Measurements from ENCODE around the gene KLF14. TPM values are rescaled to one million over a fixed set of nuclear protein-coding genes. Genes with fewer than 3 reads are reported as not detected.

Gene KLF14
- total RNA-seq, 2 experiments from 2014 or later = not detected

DNA sequence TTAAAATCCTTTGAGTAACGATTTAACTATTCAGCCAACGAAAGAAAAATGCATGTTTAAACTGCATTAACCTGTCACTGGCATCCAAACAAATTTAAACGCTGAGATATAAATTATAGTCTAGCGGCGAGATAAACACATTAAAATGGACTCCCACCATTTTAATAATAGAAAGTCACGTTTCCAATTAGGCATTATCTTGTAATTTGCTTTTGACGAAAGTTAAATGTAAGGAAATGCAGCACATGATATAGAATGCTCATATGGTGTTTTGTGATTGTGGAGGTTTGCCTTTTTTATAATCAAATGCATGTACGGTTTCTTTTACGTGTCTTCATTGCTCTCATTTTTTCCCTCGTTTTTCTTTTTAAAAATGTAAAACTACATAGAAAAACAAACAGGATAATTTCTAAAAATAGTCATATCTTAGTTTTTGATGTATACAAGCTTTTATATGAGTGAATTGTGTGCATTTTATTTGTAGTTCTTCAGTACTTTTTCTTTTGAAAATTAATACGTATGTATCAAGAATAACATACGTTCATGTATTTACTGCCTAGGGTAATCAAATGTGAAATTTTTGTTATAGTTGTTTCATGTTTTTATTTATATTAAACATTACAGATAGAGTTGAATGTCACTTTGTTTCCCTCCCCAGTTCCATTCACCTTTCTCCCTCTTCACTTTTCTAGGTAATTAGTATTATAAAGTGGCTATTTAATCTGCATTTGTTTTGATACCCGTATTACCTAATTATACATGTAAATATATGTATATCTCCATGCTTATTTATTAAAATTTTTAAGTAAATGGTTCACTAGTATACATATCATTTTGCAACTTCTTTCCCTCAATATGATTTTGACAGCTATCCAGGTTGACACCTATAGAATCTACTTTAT lies 1.1 kb upstream of the KLF14 start:
- Mint-ChIP-seq H3K9me3 (peaks cover 6% of the 10 kb centered on the region), H3K27me3 (peaks cover 61% of the 10 kb centered on the region), H3K27ac (no peak overlapping the region), H3K4me1 (ENCODE audit: low read depth) (peaks cover 5% of the 10 kb centered on the region), H3K4me3 (peak overlapping the region; percentile 74), H3K36me3 (ENCODE audit: low read depth) (peaks cover 4% of the 10 kb centered on the region)
- no peak for DNase-seq
- no peak for TF ChIP-seq CTCF (IDR thresholded peaks at IDR 0.05)
- no peak for ATAC-seq
- intact Hi-C loops (cut with micrococcal nuclease) = no loop called here
- ChIA-PET POLR2A (no interaction called here), CTCF (no interaction called here)

DNA sequence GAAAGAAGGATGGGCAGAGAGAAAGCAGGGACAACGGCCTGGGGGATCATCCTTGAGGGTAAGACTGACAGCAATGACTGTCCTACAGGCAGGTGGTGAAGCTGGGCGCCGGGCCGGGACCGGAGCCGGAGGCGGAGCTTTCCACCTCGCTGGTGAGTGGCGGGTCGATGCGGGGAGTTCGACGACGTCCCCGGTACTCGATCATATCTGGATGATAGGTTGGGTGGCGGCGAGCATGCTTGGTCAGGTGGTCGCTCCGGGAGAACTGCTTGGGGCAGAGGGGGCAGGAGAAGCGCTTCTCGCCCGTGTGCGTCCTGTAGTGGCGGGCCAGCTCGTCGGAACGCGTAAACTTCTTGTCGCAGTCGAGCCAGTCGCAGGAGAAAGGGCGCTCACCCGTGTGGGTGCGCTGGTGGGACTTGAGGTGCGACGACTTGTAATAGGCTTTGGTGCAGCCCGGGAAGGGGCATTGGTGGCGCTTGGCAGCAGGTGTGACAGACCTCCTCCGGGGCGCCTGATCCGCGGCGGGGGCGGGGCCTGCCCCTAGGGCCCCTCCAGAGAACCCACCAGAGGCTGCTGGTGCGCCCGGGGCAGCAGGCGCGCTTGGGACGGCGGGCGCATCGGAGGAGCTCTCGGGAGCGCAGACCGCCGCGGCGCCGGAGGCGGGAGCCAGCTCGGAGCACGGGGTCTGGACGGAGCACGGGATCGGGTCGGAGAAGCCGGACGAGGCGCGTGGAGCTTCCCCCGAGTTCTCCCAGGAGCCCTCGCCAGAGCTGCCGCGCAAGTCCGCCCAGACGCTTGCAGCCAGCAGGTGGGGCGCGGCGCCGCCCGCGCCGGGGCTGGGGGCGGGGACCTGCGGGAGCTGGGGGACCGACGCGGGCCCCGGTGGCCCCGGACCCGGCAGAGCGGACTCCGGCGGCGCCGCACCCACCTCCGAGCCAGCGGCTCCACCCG lies 752 bp downstream of the KLF14 start:
- ChIA-PET POLR2A (no interaction called here), CTCF (interaction anchor here (0.7 to 1.8 kb wide), 4 partner anchors 19 to 74 kb away, joined by 3 to 5 read pairs (median 3); no protein-coding TSS in a partner anchor)
- ATAC-seq (peak; percentile 56), DNase-seq (peak; percentile 23)
- intact Hi-C loops (cut with micrococcal nuclease) = no loop called here
- Mint-ChIP-seq H3K27me3 (peaks cover 73% of the 10 kb centered on the region), H3K4me3 (peak overlapping the region; percentile 58), H3K9me3 (peaks cover 6% of the 10 kb centered on the region), H3K27ac (no peak overlapping the region), H3K36me3 (ENCODE audit: low read depth) (peaks cover 4% of the 10 kb centered on the region), H3K4me1 (ENCODE audit: low read depth) (peaks cover 5% of the 10 kb centered on the region)
- TF ChIP-seq CTCF (IDR thresholded peaks at IDR 0.05) = no peak

DNA sequence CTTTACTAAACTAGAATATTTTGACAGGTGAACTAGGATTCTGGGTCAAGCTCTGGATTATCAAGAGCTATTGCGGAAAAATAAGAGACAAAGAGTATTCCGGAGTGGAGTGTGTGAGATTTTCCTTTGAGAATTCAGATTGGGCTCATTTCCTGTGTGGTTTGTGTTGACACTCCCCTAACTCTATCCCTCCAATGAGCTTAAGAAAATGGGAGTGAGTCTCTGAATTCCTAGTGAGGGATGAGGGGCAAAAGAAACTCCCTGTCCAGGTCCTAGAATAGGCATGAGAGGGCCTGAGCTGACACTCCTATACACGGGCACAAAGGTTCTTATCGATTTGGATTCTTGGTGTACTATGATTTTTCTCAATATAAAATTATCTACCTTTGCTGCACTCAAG lies 10.2 kb downstream of the KLF14 start:
- Mint-ChIP-seq H3K4me1 (ENCODE audit: low read depth) (no peaks in the 10 kb centered on the region), H3K4me3 (no peak overlapping the region), H3K36me3 (ENCODE audit: low read depth) (no peaks in the 10 kb centered on the region), H3K27ac (no peak overlapping the region), H3K9me3 (no peaks in the 10 kb centered on the region), H3K27me3 (peaks cover 31% of the 10 kb centered on the region)
- TF ChIP-seq CTCF (IDR thresholded peaks at IDR 0.05) = no peak
- CTCF ChIA-PET = interaction anchor here (0.7 to 1.6 kb wide), 2 partner anchors 16 to 480 kb away, joined by 3 read pairs; no protein-coding TSS in a partner anchor
- intact Hi-C loops (cut with micrococcal nuclease) = loop anchor here (10.0 kb wide), 1 partner anchor 239 kb away; no protein-coding TSS in a partner anchor
- DNase-seq = no peak
- POLR2A ChIA-PET = interaction anchor here (0.7 kb wide), 1 partner anchor 56 kb away, joined by 3 read pairs; no protein-coding TSS in a partner anchor
- no peak for ATAC-seq

GRCh38 chr7:130721486-130722277 lies 12.3 kb downstream of the KLF14 start:
- Mint-ChIP-seq H3K4me1 (ENCODE audit: low read depth) (no peaks in the 10 kb centered on the region), H3K9me3 (no peaks in the 10 kb centered on the region), H3K4me3 (no peak overlapping the region), H3K36me3 (ENCODE audit: low read depth) (no peaks in the 10 kb centered on the region), H3K27ac (no peak overlapping the region), H3K27me3 (peaks cover 19% of the 10 kb centered on the region)
- DNase-seq (peak; percentile 55), ATAC-seq (peak; percentile 39)
- peak; percentile 22 for TF ChIP-seq CTCF (IDR thresholded peaks at IDR 0.05)
- CTCF ChIA-PET = interaction anchor here (1.7 kb wide), 1 partner anchor 36 kb away, joined by 4 read pairs; no protein-coding TSS in a partner anchor
- POLR2A ChIA-PET = no interaction called here
- intact Hi-C loops (cut with micrococcal nuclease) = loop anchor here (10.0 kb wide), 1 partner anchor 237 kb away; no protein-coding TSS in a partner anchor
